Anterior cingulate cortex (tissue), 58 donors: ENCODE results near the gene CRCP.
"Not testable (repeated sequence)": the region's sequence is repeated elsewhere in the genome, so short reads cannot be mapped to it uniquely, and the experiment has no call there.

Source experiments
- DNase-seq, 58 donors: peaks; one replicate each; lab custom pipeline; 2025; lab: John Stamatoyannopoulos, UW

CRCP gene

GRCh38 chr7:66103994-66104393 is 10.7 kb upstream of the CRCP start:
- not testable (repeated sequence) for DNase-seq

DNA sequence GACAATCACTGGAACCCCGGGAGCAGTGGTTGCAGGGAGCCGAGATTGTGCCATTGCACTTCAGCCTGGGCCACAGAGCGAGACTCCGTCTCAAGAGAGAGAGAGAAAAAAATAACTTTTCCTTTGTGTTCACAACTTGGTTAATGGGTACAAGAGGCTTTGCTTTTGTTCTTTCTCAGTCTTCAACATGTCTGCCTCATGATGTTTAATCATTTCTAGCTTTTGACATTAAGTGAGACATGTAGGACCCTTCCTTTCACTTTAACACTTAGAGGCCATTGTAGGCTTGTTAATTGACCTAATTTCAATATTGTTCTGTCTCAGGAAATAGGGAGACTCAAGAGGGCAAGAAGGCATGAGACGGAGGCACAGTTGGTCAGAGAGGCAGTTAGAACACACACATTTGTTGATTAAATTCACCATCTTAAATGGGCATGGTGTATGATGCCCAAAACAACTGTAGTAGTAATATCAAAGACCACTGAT is 9.3 kb upstream of the CRCP start:
- DNase-seq = no peak

- DNase-seq = not testable (repeated sequence)
Measured at GRCh38 chr7:66108410-66108809, 6.2 kb upstream of the CRCP start.

- no peak for DNase-seq
Measured at GRCh38 chr7:66110856-66111255, 3.8 kb upstream of the CRCP start.

DNA sequence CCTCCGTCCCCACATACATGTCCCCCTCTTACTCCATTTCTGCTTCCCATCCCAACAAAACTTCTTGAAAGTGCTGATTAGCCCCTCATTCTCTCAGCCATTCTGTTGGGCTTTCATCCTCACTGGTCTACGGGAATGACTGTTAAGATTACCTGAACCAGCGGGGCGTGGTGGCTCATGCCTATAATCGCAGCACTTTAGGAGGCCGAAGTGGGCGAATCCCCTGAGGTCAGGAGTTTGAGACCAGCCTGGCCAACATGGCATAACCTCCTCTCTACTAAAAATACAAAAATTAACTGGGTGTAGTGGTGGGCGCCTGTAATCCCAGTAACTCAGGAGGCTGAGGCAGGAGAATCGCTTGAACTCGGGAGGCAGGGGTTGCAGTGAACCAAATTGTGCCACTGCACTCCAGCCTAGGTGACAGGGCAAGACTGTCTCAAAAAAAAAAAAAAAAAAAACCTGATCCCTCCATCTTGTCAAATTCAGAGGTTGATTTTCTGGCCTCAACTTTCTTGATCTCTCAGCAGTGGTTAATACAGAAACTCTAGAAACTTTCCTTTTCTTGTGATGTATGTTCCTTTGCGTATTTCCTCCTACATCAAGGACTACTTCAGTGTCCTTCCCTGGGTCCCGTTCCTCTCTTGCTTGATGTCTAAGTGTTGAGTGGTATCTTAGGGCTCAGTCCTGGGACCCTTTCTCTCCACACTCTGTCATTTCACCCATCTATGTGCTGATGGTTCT is 2.2 kb downstream of the CRCP start:
- DNase-seq = not testable (repeated sequence)

- DNase-seq = no peak
Measured at GRCh38 chr7:66118603-66119002, 4.0 kb downstream of the CRCP start.

DNA sequence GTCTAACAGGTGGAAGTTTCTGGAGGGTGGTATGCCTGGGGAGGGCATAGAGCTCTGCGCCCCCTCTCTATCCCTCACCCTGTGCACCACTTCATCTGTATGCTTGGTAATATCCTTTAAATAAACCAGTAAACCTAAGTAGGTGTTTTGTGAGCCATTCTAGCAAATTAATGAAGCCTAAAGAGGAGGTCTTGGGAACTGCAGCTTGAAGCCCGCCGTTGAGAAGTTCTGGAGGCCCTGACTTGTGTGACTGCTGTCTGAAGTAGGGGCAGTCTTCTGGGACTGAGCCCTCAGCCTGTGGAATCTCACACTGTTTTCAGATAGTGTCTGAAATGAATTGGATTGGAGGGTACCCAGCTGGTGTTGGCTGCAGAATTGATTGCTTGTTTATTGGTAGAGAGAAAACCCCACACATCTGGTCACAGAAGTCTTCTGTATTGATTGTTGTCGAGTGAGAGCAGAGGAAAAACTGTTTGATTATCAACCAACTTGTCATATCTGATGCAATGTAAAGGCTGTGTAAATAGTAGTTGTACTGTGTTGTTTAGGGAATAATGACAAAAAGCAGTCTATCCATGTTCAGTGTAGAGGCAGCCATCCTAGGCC is 4.7 kb downstream of the CRCP start:
- DNase-seq = peak in 1 of 58 donors; percentile 2

DNA sequence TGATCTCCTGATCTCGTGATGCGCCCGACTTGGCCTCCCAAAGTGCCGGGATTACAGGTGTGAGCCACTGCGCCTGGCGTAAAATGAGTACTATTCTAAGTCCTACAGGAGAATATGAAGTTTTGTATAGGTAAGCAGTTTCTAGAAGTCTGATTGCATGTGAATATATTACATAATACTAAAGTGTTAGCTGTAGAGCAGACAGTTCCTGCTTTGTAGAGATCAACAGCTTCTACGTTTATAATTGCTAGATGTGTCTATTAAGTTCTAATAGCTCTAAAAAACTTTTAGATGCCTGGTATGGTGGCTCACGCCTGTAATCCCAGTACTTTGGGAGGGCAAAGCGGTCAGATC is 8.5 kb downstream of the CRCP start:
- no peak for DNase-seq

DNA sequence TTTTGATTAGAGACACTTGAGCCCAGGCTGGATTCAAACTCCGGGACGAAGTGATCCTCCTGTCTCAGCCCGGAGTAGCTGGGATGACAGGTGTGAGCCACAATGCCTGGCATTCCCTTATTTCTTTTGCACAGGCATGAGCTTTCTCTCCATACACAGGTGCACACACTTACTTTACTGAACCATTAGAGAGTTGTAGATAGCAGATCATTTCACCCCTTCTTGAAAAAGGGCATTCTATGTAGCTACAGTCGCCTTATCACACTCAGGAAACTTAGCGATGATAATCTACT is 9.9 kb downstream of the CRCP start:
- DNase-seq = not testable (repeated sequence)

DNA sequence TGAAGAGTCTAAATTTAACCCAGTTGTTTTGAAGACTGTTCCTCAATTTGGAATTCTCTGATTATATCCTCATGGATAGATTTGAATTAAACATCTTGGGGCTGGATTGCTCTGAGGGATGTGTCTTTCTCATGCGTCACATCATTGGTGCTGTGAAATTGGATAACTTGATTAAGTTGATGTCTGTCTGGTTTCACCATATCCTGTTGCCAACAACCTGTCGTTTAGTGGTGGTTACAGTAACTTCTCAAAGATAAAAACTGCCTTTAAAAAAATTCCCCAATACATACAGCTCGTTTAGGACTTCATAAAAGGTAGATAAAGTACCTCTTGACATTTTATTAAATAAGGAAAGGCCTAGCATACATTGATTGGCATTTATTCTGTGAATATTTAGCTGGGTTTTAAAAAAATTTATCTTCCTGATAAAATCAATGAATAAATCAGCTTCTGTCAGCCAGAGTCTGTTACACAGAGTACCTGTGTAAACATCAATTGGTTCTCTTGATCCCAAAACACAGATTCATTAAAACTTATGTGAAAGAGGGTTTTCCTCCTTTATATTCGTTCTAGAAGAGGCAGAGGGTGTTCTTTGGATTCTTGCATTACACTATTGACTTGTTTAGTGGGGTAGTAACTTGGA is 10.5 kb downstream of the CRCP start:
- DNase-seq = no peak

DNA sequence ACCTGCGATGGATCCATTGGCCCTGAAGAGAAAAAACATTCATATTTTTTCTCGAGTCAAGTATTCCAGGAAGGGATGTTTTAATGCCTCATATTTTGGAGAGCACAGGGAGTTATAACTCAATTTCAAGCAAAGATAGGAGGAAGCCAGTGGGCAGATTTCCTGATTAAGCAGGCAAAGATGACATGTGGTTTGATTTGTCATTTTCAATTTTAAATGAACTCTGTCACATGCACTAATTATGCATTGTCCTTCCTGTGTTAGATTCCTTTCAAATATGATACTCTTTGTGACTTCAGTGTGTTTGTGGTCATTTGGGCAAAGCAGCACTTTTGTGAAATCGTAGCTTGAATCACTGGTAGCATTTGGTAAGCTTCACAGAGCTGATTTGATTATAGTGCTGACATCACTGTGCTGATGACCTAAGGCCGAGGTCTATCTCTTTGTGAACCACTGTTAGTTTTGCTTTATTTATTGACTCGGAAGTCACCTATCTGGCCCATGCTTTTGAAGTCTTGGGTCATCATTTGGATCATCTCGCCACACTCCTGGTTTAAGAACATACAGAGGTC is 11.2 kb downstream of the CRCP start:
- DNase-seq = not testable (repeated sequence)

GRCh38 chr7:66127172-66127571 is 12.5 kb downstream of the CRCP start:
- not testable (repeated sequence) for DNase-seq

DNA sequence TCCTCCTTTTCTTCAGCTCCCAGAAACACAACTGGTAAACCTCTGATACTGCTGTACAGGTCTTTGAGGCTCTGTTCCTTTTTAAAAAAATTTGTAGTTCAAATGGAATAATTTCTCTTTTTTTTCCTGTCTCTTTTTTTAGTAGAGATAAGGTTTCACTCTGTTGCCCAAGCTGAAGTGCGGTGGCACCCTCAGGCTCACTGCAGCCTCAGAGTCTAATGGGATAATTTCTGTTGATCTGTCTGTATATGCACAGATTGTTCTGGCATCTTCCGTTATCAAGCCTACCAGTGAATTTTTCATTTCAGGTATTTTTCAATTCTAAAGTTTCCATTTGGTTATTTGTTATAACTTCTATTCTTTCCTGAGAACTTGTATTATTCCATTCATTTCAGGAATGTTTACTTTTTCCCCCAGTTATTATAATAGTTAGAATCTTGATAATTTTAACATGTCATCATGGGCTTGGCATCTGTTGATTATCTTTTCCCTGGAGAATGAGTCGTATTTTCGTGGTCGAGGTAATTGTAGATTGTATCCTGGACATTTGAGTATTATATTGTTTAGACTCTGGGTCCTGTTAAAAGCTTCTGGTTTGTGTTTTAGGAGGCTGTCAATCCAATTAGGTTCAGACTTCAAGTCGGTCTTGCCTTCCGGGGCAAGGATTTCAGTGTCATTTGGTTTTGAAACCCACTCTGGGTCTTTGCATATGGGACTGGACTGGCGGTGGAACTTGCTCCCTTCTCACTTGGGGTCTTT is 24.5 kb downstream of the CRCP start:
- DNase-seq = no peak

- DNase-seq = peak in 48 of 58 donors; percentile 3 to 77 (median 30)
Measured at GRCh38 chr7:66140924-66141323, 26.3 kb downstream of the CRCP start.

- no peak for DNase-seq
Measured at GRCh38 chr7:66142334-66142733, 27.7 kb downstream of the CRCP start.

DNA sequence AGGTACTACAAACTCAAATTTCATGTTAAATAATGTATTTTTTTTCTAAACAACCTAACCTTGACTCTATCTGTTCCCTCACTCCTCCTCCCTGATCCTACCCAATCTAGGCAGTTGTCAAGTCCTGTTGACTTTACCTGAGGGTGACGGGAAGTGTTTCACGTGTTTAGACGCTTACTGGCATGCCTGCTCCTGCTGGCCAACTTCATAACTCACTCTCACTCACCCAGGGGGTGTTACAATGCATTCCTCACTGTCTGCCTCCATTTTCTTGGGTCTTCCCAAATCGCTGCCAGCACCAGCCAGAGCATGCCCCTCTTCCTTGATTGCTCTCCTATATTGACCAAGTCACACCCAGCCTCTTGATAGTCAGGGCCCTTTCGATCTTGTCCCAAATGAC is 28.3 kb downstream of the CRCP start:
- DNase-seq = no peak

DNA sequence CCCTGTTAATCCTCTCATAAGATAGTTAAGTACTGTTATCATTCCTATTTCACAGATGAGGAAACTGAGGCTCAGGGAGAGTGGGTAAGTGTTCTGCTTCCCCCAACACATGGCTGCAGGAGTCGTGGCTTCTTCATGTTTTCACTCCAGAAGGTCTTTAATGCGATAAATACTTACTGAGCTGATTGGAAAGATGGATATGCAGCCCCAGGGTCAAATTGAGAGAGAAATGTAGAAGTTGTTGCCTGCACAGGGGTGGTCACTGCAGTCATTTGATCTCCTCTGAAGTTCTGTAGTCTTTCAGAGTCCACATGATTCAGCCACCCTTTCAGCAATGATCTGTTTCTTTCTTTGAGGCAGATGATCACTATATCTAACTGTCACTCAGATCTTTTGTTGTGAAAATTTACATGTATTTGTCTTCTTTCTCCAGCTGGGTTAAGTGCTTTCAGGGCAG is 29.3 kb downstream of the CRCP start:
- DNase-seq = no peak

GRCh38 chr7:66145400-66146104 is 30.9 kb downstream of the CRCP start:
- DNase-seq = no peak

GRCh38 chr7:66146701-66147100 is 32.1 kb downstream of the CRCP start:
- DNase-seq = no peak

DNA sequence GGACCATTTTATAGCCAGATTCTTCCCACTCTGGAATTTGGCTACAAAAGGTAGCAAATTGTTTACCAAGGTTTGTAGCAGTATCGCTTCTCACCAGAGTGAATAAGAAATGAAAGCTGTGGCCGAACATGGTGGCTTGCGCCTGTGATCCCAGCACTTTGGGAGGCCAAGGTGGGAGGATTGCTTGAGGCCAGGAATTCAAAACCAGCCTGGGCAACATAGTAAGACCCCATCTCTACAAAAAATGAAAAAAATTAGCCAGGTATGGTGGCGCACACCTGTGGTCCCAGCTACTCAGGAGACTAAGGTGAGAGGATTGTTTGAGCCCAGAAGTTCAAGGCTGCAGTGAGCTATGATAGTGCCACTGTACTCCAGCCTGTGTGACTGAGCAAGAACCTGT is 33.0 kb downstream of the CRCP start:
- not testable (repeated sequence) for DNase-seq
